ENCODE data around the gene C2orf78.
"Not testable (repeated sequence)": the region's sequence is repeated elsewhere in the genome, so short reads cannot be mapped to it uniquely, and the experiment has no call there.

DNA sequence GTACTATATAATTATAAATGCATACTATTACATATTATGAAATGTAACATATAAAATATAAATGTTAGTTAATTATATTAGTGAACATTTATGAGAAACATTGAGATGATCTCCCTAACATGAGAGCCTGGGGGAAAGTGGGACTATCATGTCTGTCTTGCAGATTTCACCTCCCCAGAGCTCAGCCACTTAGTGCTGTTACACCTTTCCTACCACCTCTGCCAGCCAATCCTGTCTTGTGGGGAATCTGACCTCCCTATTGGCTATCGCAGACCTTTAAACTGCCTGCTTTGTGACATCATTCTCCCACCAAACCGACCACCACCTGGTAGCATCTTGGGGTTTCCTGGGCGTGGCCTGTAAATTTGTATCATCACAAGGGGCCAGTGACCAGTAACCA lies at the start of gene C2orf78:
- TF ChIP-seq TCF7L2 (IDR thresholded peaks at IDR 0.05; ENCODE audit: low read depth, low read length); CTCF (IDR thresholded peaks at IDR 0.05); POLR2AphosphoS5 (IDR thresholded peaks at IDR 0.05; ENCODE audit: low read depth, low read length): not testable (repeated sequence)
